Tibial nerve (tissue), 4 donors: ENCODE results near the gene PIK3R1.

Experiments
- EP300 ChIP-seq, 2 donors: sonication (generic); formaldehyde crosslinking; IDR thresholded peaks; one replicate each; pipeline ENCODE4 v1.6.1; 2017; ENCODE audit warnings: antibody characterized with exemption in 2 of 2, mild to moderate bottlenecking in 1 of 2
- POLR2A ChIP-seq, 2 donors: fragments of 450-650 bp; IDR thresholded peaks; one replicate each; pipeline ENCODE4 v1.6.1; 2017; ENCODE audit warnings: antibody characterized with exemption in 2 of 2, mild to moderate bottlenecking in 2 of 2, moderate library complexity in 2 of 2
- TF ChIP-seq, protein P1 (sequence below), 5 experiments: fragments of 200-600 bp in 3 of 5; fragments of 450-650 bp in 2 of 5; sonication (generic) in 3 of 5; IDR thresholded peaks; one replicate each; pipeline ENCODE4 v1.5.1; 2016 to 2019; ENCODE audit warnings: antibody characterized with exemption in 5 of 5, mild to moderate bottlenecking in 3 of 5, moderate library complexity in 2 of 5

- TF ChIP-seq, protein P1, sequence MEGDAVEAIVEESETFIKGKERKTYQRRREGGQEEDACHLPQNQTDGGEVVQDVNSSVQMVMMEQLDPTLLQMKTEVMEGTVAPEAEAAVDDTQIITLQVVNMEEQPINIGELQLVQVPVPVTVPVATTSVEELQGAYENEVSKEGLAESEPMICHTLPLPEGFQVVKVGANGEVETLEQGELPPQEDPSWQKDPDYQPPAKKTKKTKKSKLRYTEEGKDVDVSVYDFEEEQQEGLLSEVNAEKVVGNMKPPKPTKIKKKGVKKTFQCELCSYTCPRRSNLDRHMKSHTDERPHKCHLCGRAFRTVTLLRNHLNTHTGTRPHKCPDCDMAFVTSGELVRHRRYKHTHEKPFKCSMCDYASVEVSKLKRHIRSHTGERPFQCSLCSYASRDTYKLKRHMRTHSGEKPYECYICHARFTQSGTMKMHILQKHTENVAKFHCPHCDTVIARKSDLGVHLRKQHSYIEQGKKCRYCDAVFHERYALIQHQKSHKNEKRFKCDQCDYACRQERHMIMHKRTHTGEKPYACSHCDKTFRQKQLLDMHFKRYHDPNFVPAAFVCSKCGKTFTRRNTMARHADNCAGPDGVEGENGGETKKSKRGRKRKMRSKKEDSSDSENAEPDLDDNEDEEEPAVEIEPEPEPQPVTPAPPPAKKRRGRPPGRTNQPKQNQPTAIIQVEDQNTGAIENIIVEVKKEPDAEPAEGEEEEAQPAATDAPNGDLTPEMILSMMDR (IDR thresholded peaks at IDR 0.05), result no peak
- no peak for TF ChIP-seq EP300 (IDR thresholded peaks at IDR 0.05)
- no peak for TF ChIP-seq POLR2A (IDR thresholded peaks at IDR 0.05)
Observed at GRCh38 chr5:68194386-68194785, 21.2 kb upstream of the PIK3R1 start.
